HepG2 (cell line): Measurements from ENCODE around the gene CDK12. TPM values are rescaled to one million over a fixed set of nuclear protein-coding genes. Genes with fewer than 3 reads are reported as not detected.

Experiments used
- ATAC-seq: fragments of 200-7000 bp; cut with Tn5 transposase; 3 replicates; pipeline ENCODE4 v1.9.1; 2020; ENCODE audit warnings: mild to moderate bottlenecking, moderate library complexity
- BruUV-seq: library from RNA; stranded (reverse); fragments of 400-500 nt; replicated peaks from 2 replicates; lab custom pipeline; 2021; lab: Mats Ljungman, UMichigan
- CTCF ChIA-PET: fragments of 300-600 bp; formaldehyde crosslinking; extraction: SDS; loops from one replicate; lab custom pipeline; 2021; ENCODE audit warnings: low total read pairs, inconsistent platforms, low intra/inter-chr PET ratio; lab: Yijun Ruan, JAX
- POLR2A ChIA-PET: fragments of 350-600 bp; sonication (Branson Sonifier 250); formaldehyde crosslinking; loops from one replicate; lab custom pipeline; 2020; ENCODE audit warnings: antibody characterized with exemption, inconsistent platforms; lab: Yijun Ruan, JAX
- DNase-seq: peaks from one replicate; pipeline ENCODE4 v3.0.0-alpha.2; 2015; ENCODE audit warnings: low spot score
- FAIRE-seq: peaks from 3 replicates; lab custom pipeline; 2011; peaks lifted over from hg19 to GRCh38; lab: Jason Lieb, UNC
- H2AFZ ChIP-seq: one replicate; pipeline ENCODE4 v1.6.1; 2011; ENCODE audit warnings: low read length, inconsistent platforms
- H3K27ac ChIP-seq: fragments of 300-600 bp; 3 replicates; pipeline ENCODE4 v1.8.0; 2011; ENCODE audit warnings: mixed run types, mild to moderate bottlenecking, mixed read lengths, low read length, inconsistent platforms; ENCODE audit not compliant: insufficient read depth; ENCODE audit errors: extremely low read length
- H3K27me3 ChIP-seq, 2 experiments: fragments of 200-600 bp in 1 of 2; 2 replicates in 1 of 2; 3 replicates in 1 of 2; pipeline versions ENCODE4 v1.6.0 to v1.8.0; 2011; ENCODE audit warnings: low read length in 2 of 2, mild to moderate bottlenecking in 2 of 2, moderate library complexity in 2 of 2, inconsistent platforms in 1 of 2; ENCODE audit not compliant: insufficient read depth in 2 of 2, control insufficient read depth in 1 of 2
- H3K36me3 ChIP-seq, 2 experiments: fragments of 200-600 bp in 1 of 2; replicated peaks in 1 of 2; 2 replicates in 1 of 2; 3 replicates in 1 of 2; pipeline versions ENCODE4 v1.5.1 to v1.8.0; 2011; ENCODE audit warnings: low read length in 2 of 2, inconsistent platforms in 1 of 2; ENCODE audit not compliant: insufficient read depth in 2 of 2, control insufficient read depth in 1 of 2
- H3K4me1 ChIP-seq: 2 replicates; pipeline ENCODE4 v1.5.1; 2012; ENCODE audit warnings: low read length, inconsistent platforms; ENCODE audit not compliant: insufficient read depth
- H3K4me2 ChIP-seq: 2 replicates; pipeline ENCODE4 v1.6.0; 2011; ENCODE audit warnings: low read depth, low read length, inconsistent platforms
- H3K4me3 ChIP-seq, 3 experiments: fragments of 200-600 bp in 1 of 3; sonication (generic), shearing (Covaris generic) in 1 of 3; replicated peaks in 1 of 3; 2 replicates each; pipeline ENCODE4 v1.5.1; 2011 to 2016; ENCODE audit warnings: low read length in 3 of 3, inconsistent platforms in 2 of 3, low read depth in 2 of 3, mild to moderate bottlenecking in 2 of 3, control low read depth in 1 of 3, mixed read lengths in 1 of 3; ENCODE audit not compliant: insufficient read depth in 1 of 3
- H3K79me2 ChIP-seq: one replicate; pipeline ENCODE4 v1.6.1; 2011; ENCODE audit warnings: low read length, inconsistent platforms; ENCODE audit not compliant: insufficient read depth
- H3K9ac ChIP-seq: 2 replicates; pipeline ENCODE4 v1.6.0; 2011; ENCODE audit warnings: mild to moderate bottlenecking, low read depth, low read length, inconsistent platforms; ENCODE audit not compliant: insufficient read depth
- H3K9me3 ChIP-seq: 2 replicates; pipeline ENCODE4 v1.5.1; 2012; ENCODE audit warnings: mild to moderate bottlenecking, low read length
- H4K20me1 ChIP-seq: 2 replicates; pipeline ENCODE4 v1.6.0; 2011; ENCODE audit warnings: inconsistent platforms, mild to moderate bottlenecking, low read length, moderate library complexity; ENCODE audit not compliant: insufficient read depth
- ATF7 ChIP-seq, 2 experiments: fragments of 450-650 bp in 1 of 2; sonication (generic) in 1 of 2; formaldehyde crosslinking in 1 of 2; IDR thresholded peaks; 2 replicates each; pipeline versions ENCODE4 v1.4.0 to v1.6.1; 2016 to 2020; ENCODE audit warnings: antibody characterized with exemption in 1 of 2, mild to moderate bottlenecking in 1 of 2, missing genetic modification reagents in 1 of 2
- CENPX ChIP-seq: sonication (generic); formaldehyde crosslinking; IDR thresholded peaks from 2 replicates; pipeline ENCODE4 v1.9.0; 2021; ENCODE audit warnings: mild to moderate bottlenecking, missing genetic modification reagents, moderate library complexity
- KDM3A ChIP-seq: IDR thresholded peaks from 2 replicates; pipeline ENCODE4 v1.6.1; 2018; ENCODE audit warnings: low read depth, missing compliant biosample characterization
- KDM6A ChIP-seq: IDR thresholded peaks from 2 replicates; pipeline ENCODE4 v1.6.1; 2016; ENCODE audit warnings: low read depth
- KMT2B ChIP-seq: IDR thresholded peaks from 2 replicates; pipeline ENCODE4 v1.6.1; 2016; ENCODE audit warnings: missing genetic modification reagents, missing compliant biosample characterization
- MLXIP ChIP-seq: sonication (generic); formaldehyde crosslinking; IDR thresholded peaks from 2 replicates; pipeline ENCODE4 v1.9.0; 2021; ENCODE audit warnings: missing genetic modification reagents, borderline replicate concordance
- RFXAP ChIP-seq: sonication (generic); formaldehyde crosslinking; IDR thresholded peaks from 2 replicates; pipeline ENCODE4 v1.4.0; 2020; ENCODE audit warnings: missing genetic modification reagents, borderline replicate concordance
- SOX13 ChIP-seq, 3 experiments: fragments of 450-650 bp in 1 of 3; sonication (generic) in 1 of 3; formaldehyde crosslinking in 1 of 3; IDR thresholded peaks in 2 of 3; conservative IDR thresholded peaks in 1 of 3; 2 replicates each; pipeline versions ENCODE4 v1.5.0 to v1.6.1; 2016 to 2020; ENCODE audit warnings: antibody characterized with exemption in 1 of 3, mild to moderate bottlenecking in 1 of 3, missing compliant biosample characterization in 1 of 3, missing genetic modification reagents in 1 of 3, moderate library complexity in 1 of 3
- TOE1 ChIP-seq: sonication (generic); formaldehyde crosslinking; IDR thresholded peaks from 2 replicates; pipeline ENCODE4 v1.4.0; 2020; ENCODE audit warnings: mild to moderate bottlenecking, missing genetic modification reagents
- ZHX2 ChIP-seq, 2 experiments: sonication (generic) in 1 of 2; formaldehyde crosslinking in 1 of 2; IDR thresholded peaks; 2 replicates each; pipeline versions ENCODE4 v1.6.1 to v1.9.0; 2014 to 2022; ENCODE audit warnings: antibody characterized with exemption in 1 of 2, borderline replicate concordance in 1 of 2, inconsistent platforms in 1 of 2, low read depth in 1 of 2, missing genetic modification reagents in 1 of 2
- ZNF33A ChIP-seq: sonication (generic); formaldehyde crosslinking; IDR thresholded peaks from 2 replicates; pipeline ENCODE4 v1.5.1; 2020; ENCODE audit warnings: missing genetic modification reagents, mild to moderate bottlenecking, moderate library complexity, borderline replicate concordance
- ZNF382 ChIP-seq: sonication (generic); formaldehyde crosslinking; IDR thresholded peaks from 2 replicates; pipeline ENCODE4 v1.5.0; 2020; ENCODE audit warnings: missing genetic modification reagents, mild to moderate bottlenecking, borderline replicate concordance
- WGBS: methylation state at CpG from one replicate; pipeline ENCODE4 v1.1.6; 2017; ENCODE audit warnings: low lambda C conversion rate; 5-methylcytosine and 5-hydroxymethylcytosine counted together
- in situ Hi-C: cut with HindIII; loops from 2 replicates; pipeline ENCODE4 v1.10.0; 2017; ENCODE audit warnings: low pct_unique_long_range_greater_than_20kb; ENCODE audit not compliant: extremely low pct_ligation_motif_present
- intact Hi-C: fragments of 100-400 bp; cut with micrococcal nuclease; formaldehyde crosslinking; loops from one replicate; pipeline ENCODE4 v1.10.0; 2022; ENCODE audit not compliant: unreplicated experiment
- polyA plus RNA-seq, 8 experiments: library from polyadenylated mRNA; depleted of rRNA in 3 of 8; stranded (reverse) in 7 of 8; unstranded in 1 of 8; fragments of >200 nt; fragmentation: Illumina TruSeq in 4 of 8; extraction: Trizol in 4 of 8; gene quantifications; 2 replicates each; pipeline versions ENCODE4 v1.2.1 to v1.2.3, GENCODE V29; 2011 to 2016; ENCODE audit warnings: low read depth in 4 of 8, missing spikeins in 1 of 8, mixed read lengths in 1 of 8; ENCODE audit not compliant: insufficient read depth in 1 of 8
- total RNA-seq, 5 experiments: library from RNA; depleted of rRNA; stranded (reverse); fragments of >200 nt; fragmentation: Illumina TruSeq; extraction: Trizol; gene quantifications; 2 replicates each; pipeline ENCODE4 v1.2.3, GENCODE V29; 2016; ENCODE audit warnings: low read depth in 1 of 5
- TF ChIP-seq, protein P1 (sequence below): sonication (generic); formaldehyde crosslinking; IDR thresholded peaks from 2 replicates; pipeline ENCODE4 v1.5.0; 2020; ENCODE audit warnings: mild to moderate bottlenecking, low read depth, missing genetic modification reagents, borderline replicate concordance

CDK12 gene
- total and polyA plus RNA-seq, 2 of the 13 experiments (the other 11 are each of a cell fraction or from before 2014, with no cell fraction given): 24.0 to 88.6 TPM

DNA sequence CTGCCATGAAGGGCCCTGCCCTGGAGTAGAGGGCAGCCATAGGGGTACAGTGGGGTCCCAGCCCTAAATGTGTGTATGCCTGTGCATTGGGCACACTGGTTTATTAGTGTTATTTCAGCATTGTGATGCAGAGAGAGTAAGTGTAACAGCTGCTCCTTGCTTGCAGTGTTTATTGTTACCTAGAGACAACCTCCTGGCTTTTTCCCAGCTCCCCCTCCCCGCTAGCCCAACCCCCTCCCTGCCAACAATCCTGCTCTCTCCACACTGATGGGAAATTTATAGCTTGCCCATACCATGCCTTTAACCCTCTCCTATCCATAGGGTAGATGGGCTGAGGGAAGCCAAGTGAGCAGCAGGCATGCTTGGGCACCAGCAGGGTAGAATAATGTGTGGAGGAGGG is 95.1 kb downstream of the CDK12 start (continued):
- no peak for TF ChIP-seq ZHX2 (IDR thresholded peaks at IDR 0.05; ENCODE audit: low read depth)
- no peak for TF ChIP-seq ZHX2 (CRISPR knock-in tag; IDR thresholded peaks at IDR 0.05; ENCODE audit: borderline replicate concordance)
- TF ChIP-seq ZNF382 (CRISPR knock-in tag): no peak

GRCh38 chr17:39562395-39562794 is 101.1 kb downstream of the CDK12 start:
- Histone ChIP-seq H3K4me1 (no peaks in the 10 kb centered on the region), H3K27ac (no peak overlapping the region), H3K4me3 (no peak overlapping the region), H4K20me1 (no peaks in the 10 kb centered on the region), H3K9me3 (no peaks in the 10 kb centered on the region), H3K27me3 (no peaks in the 10 kb centered on the region), H2AFZ (no peak overlapping the region), H3K36me3 (no peaks in the 10 kb centered on the region), H3K9ac (no peak overlapping the region), H3K79me2 (no peaks in the 10 kb centered on the region), H3K4me2 (no peak overlapping the region)
- FAIRE-seq (no peak), DNase-seq (no peak), ATAC-seq (no peak)
- CTCF ChIA-PET: no interaction called here
- in situ Hi-C loops (no loop called here), intact Hi-C loops (no loop called here)
- POLR2A ChIA-PET: no interaction called here
- no TSS peak for BruUV-seq
- 0% methylated on average over 1 of the region's 1 CpG for WGBS
- no peak for TF ChIP-seq KDM6A (CRISPR knock-in tag)
- no peak for TF ChIP-seq CENPX
- no peak for TF ChIP-seq ZNF33A
- TF ChIP-seq MLXIP (CRISPR knock-in tag): no peak
- TF ChIP-seq SOX13 (IDR thresholded peaks at IDR 0.05): no peak
- TF ChIP-seq SOX13 (CRISPR knock-in tag; conservative IDR thresholded peaks at IDR 0.05 in 1 of 2, IDR thresholded peaks at IDR 0.05 in 1 of 2): no peak
- no peak for TF ChIP-seq ATF7 (IDR thresholded peaks at IDR 0.05)
- TF ChIP-seq ATF7 (CRISPR knock-in tag; IDR thresholded peaks at IDR 0.05): no peak
- TF ChIP-seq, protein P1, sequence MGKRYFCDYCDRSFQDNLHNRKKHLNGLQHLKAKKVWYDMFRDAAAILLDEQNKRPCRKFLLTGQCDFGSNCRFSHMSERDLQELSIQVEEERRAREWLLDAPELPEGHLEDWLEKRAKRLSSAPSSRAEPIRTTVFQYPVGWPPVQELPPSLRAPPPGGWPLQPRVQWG (CRISPR knock-in tag): no peak
- TF ChIP-seq TOE1 (CRISPR knock-in tag): no peak
- TF ChIP-seq RFXAP: no peak
- no peak for TF ChIP-seq KMT2B
- no peak for TF ChIP-seq KDM3A (CRISPR knock-in tag)
